ENCODE results near the gene SLC45A1.
"Not testable (repeated sequence)": the region's sequence is repeated elsewhere in the genome, so short reads cannot be mapped to it uniquely, and the experiment has no call there.

Gene SLC45A1

GRCh38 chr1:8317647-8318381, at the start of gene SLC45A1:
SLC45A1 (plus strand) TSS chr1:8318114; CDS start chr1:8324330, 6,216 bp downstream.
- no peak for FAIRE-seq
- no peak for TF ChIP-seq POLR2A (IDR thresholded peaks at IDR 0.05; ENCODE audit: low read depth, low read length)
- peak; percentile 80 for DNase-seq (ENCODE audit: insufficient read length, low spot score)

- TF ChIP-seq POLR2A (IDR thresholded peaks at IDR 0.05; ENCODE audit: low read depth, low read length): no peak
- no peak for DNase-seq (ENCODE audit: insufficient read length, low spot score)
- no peak for FAIRE-seq
Observed at GRCh38 chr1:8273036-8273435, 44.9 kb upstream of the SLC45A1 start.

GRCh38 chr1:8274352-8274751, 43.6 kb upstream of the SLC45A1 start:
- FAIRE-seq: no peak
- no peak for TF ChIP-seq POLR2A (IDR thresholded peaks at IDR 0.05; ENCODE audit: low read depth, low read length)
- DNase-seq (ENCODE audit: insufficient read length, low spot score): no peak

- FAIRE-seq: no peak
- no peak for DNase-seq (ENCODE audit: insufficient read length, low spot score)
- TF ChIP-seq POLR2A (IDR thresholded peaks at IDR 0.05; ENCODE audit: low read depth, low read length): no peak
Observed at GRCh38 chr1:8276173-8276914, 41.6 kb upstream of the SLC45A1 start.

- peak; percentile 30 for FAIRE-seq
- no peak for TF ChIP-seq POLR2A (IDR thresholded peaks at IDR 0.05; ENCODE audit: low read depth, low read length)
Observed at GRCh38 chr1:8276932-8277331, 41.0 kb upstream of the SLC45A1 start.

GRCh38 chr1:8278677-8279076, 39.2 kb upstream of the SLC45A1 start:
- not testable (repeated sequence) for FAIRE-seq; DNase-seq (ENCODE audit: insufficient read length, low spot score)

More at GRCh38 chr1:8276932-8277331, 41.0 kb upstream of the SLC45A1 start:
- no peak for DNase-seq (ENCODE audit: insufficient read length, low spot score)

GRCh38 chr1:8281843-8282509, 35.9 kb upstream of the SLC45A1 start:
- no peak for DNase-seq (ENCODE audit: insufficient read length, low spot score)
- FAIRE-seq: no peak
- no peak for TF ChIP-seq POLR2A (IDR thresholded peaks at IDR 0.05; ENCODE audit: low read depth, low read length)

GRCh38 chr1:8283058-8283884, 34.6 kb upstream of the SLC45A1 start:
- DNase-seq (ENCODE audit: insufficient read length, low spot score) (no peak), FAIRE-seq (no peak)

GRCh38 chr1:8284127-8284526, 33.8 kb upstream of the SLC45A1 start:
- no peak for FAIRE-seq
- TF ChIP-seq POLR2A (IDR thresholded peaks at IDR 0.05; ENCODE audit: low read depth, low read length): no peak

More at GRCh38 chr1:8283058-8283884, 34.6 kb upstream of the SLC45A1 start:
- TF ChIP-seq POLR2A (IDR thresholded peaks at IDR 0.05; ENCODE audit: low read depth, low read length): no peak

GRCh38 chr1:8285103-8285502, 32.8 kb upstream of the SLC45A1 start:
- DNase-seq (ENCODE audit: insufficient read length, low spot score) (no peak), FAIRE-seq (no peak)
- TF ChIP-seq POLR2A (IDR thresholded peaks at IDR 0.05; ENCODE audit: low read depth, low read length): no peak

More at GRCh38 chr1:8284127-8284526, 33.8 kb upstream of the SLC45A1 start:
- no peak for DNase-seq (ENCODE audit: insufficient read length, low spot score)

GRCh38 chr1:8285965-8286364, 31.9 kb upstream of the SLC45A1 start:
- no peak for FAIRE-seq
- DNase-seq (ENCODE audit: insufficient read length, low spot score): no peak
- no peak for TF ChIP-seq POLR2A (IDR thresholded peaks at IDR 0.05; ENCODE audit: low read depth, low read length)

- FAIRE-seq (no peak), DNase-seq (ENCODE audit: insufficient read length, low spot score) (no peak)
- no peak for TF ChIP-seq POLR2A (IDR thresholded peaks at IDR 0.05; ENCODE audit: low read depth, low read length)
Observed at GRCh38 chr1:8293118-8293517, 24.8 kb upstream of the SLC45A1 start.

GRCh38 chr1:8293641-8294169, 24.2 kb upstream of the SLC45A1 start:
- FAIRE-seq (no peak), DNase-seq (ENCODE audit: insufficient read length, low spot score) (no peak)
- TF ChIP-seq POLR2A (IDR thresholded peaks at IDR 0.05; ENCODE audit: low read depth, low read length): no peak
